MM.1S (cell line): Measurements from ENCODE around the gene CEP85L.

Source experiments
- DNase-seq: peaks from one replicate; pipeline ENCODE4 v3.0.0-alpha.2; 2015
- H2AFZ ChIP-seq: fragments of 300-600 bp; sonication (generic); 2 replicates; pipeline ENCODE4 v1.6.0; 2016; ENCODE audit warnings: antibody characterized with exemption, low read length
- H3F3A ChIP-seq: fragments of 300-600 bp; sonication (generic); 2 replicates; pipeline ENCODE4 v1.6.1; 2016; ENCODE audit warnings: mild to moderate bottlenecking, antibody characterized with exemption, low read length, moderate library complexity, mixed read lengths; ENCODE audit not compliant: insufficient read depth
- H3K27ac ChIP-seq: fragments of 300-600 bp; sonication (generic); 2 replicates; pipeline ENCODE4 v1.5.1; 2016; ENCODE audit warnings: mild to moderate bottlenecking, low read length
- H3K27me3 ChIP-seq: fragments of 300-600 bp; sonication (generic); replicated peaks from 2 replicates; pipeline ENCODE4 v1.6.0; 2016; ENCODE audit warnings: low read length; ENCODE audit not compliant: insufficient read depth
- H3K36me3 ChIP-seq: fragments of 300-600 bp; sonication (generic); replicated peaks from 2 replicates; pipeline ENCODE4 v1.6.1; 2016; ENCODE audit warnings: mild to moderate bottlenecking, low read length, mixed read lengths; ENCODE audit not compliant: insufficient read depth
- H3K4me1 ChIP-seq: fragments of 300-600 bp; sonication (generic); 2 replicates; pipeline ENCODE4 v1.6.1; 2016; ENCODE audit warnings: low read length, mixed read lengths
- H3K4me2 ChIP-seq: fragments of 300-600 bp; sonication (generic); 2 replicates; pipeline ENCODE4 v1.6.0; 2016; ENCODE audit warnings: low read depth, low read length
- H3K4me3 ChIP-seq: fragments of 300-600 bp; sonication (generic); 2 replicates; pipeline ENCODE4 v1.5.1; 2016; ENCODE audit warnings: low read length, mixed read lengths
- H3K79me2 ChIP-seq: fragments of 300-600 bp; sonication (generic); 2 replicates; pipeline ENCODE4 v1.6.1; 2016; ENCODE audit warnings: mixed run types, low read length, mixed read lengths
- H3K9ac ChIP-seq: fragments of 300-600 bp; sonication (generic); 2 replicates; pipeline ENCODE4 v1.6.1; 2016; ENCODE audit warnings: low read length, mixed read lengths
- H3K9me2 ChIP-seq: fragments of 300-600 bp; sonication (generic); replicated peaks from 2 replicates; pipeline ENCODE4 v1.6.1; 2016; ENCODE audit warnings: mild to moderate bottlenecking, low read length, mixed read lengths; ENCODE audit not compliant: insufficient read depth
- H3K9me3 ChIP-seq: fragments of 300-600 bp; sonication (generic); replicated peaks from 2 replicates; pipeline ENCODE4 v1.6.1; 2016; ENCODE audit warnings: mild to moderate bottlenecking, low read length, mixed read lengths; ENCODE audit not compliant: insufficient read depth
- H4K20me1 ChIP-seq: fragments of 300-600 bp; sonication (generic); 2 replicates; pipeline ENCODE4 v1.6.1; 2016; ENCODE audit warnings: mild to moderate bottlenecking, low read length, moderate library complexity, mixed read lengths; ENCODE audit not compliant: insufficient read depth
- CTCF ChIP-seq: fragments of 300-600 bp; sonication (generic); IDR thresholded peaks from 2 replicates; pipeline ENCODE4 v1.5.1; 2016; ENCODE audit warnings: antibody characterized with exemption, low read length, mixed read lengths
- EZH2 ChIP-seq: fragments of 300-600 bp; sonication (generic); optimal IDR thresholded peaks from 2 replicates; pipeline ENCODE3; 2017; ENCODE audit warnings: low read depth, mild to moderate bottlenecking, antibody characterized with exemption, low read length, mixed read lengths
- EZH2phosphoT487 ChIP-seq: fragments of 300-600 bp; sonication (generic); IDR thresholded peaks from 2 replicates; pipeline ENCODE4 v1.6.1; 2018; ENCODE audit warnings: antibody characterized with exemption, low read length

The CEP85L gene

GRCh38 chr6:118500130-118501015 lies 151.0 kb downstream of the CEP85L start:
- no peaks in the 10 kb centered on the region for H4K20me1 ChIP-seq
- no peaks in the 10 kb centered on the region for H3F3A ChIP-seq
- no peak overlapping the region for H3K4me2 ChIP-seq

GRCh38 chr6:118495485-118496280 lies 155.7 kb downstream of the CEP85L start:
- H3K79me2 ChIP-seq: no peaks in the 10 kb centered on the region
- H3K9me2 ChIP-seq: no peaks in the 10 kb centered on the region
- no peak overlapping the region for H3K9ac ChIP-seq
- no peak for DNase-seq
- H3K9me3 ChIP-seq: no peaks in the 10 kb centered on the region
- H3F3A ChIP-seq: no peaks in the 10 kb centered on the region
- H3K4me1 ChIP-seq: no peaks in the 10 kb centered on the region
- TF ChIP-seq CTCF: no peak
- no peak for TF ChIP-seq EZH2
- TF ChIP-seq EZH2phosphoT487: no peak
- no peak overlapping the region for H3K4me3 ChIP-seq
- no peaks in the 10 kb centered on the region for H4K20me1 ChIP-seq
- no peaks in the 10 kb centered on the region for H3K27me3 ChIP-seq
- no peaks in the 10 kb centered on the region for H3K36me3 ChIP-seq
- H3K27ac ChIP-seq: no peak overlapping the region
- no peak overlapping the region for H3K4me2 ChIP-seq
- H2AFZ ChIP-seq: no peak overlapping the region

More at GRCh38 chr6:118500130-118501015, 151.0 kb downstream of the CEP85L start:
- Histone ChIP-seq H3K36me3 (no peaks in the 10 kb centered on the region), H3K27me3 (no peaks in the 10 kb centered on the region), H3K9me3 (no peaks in the 10 kb centered on the region), H2AFZ (no peak overlapping the region), H3K9me2 (no peaks in the 10 kb centered on the region), H3K4me1 (no peaks in the 10 kb centered on the region), H3K27ac (no peak overlapping the region), H3K4me3 (no peak overlapping the region), H3K9ac (no peak overlapping the region), H3K79me2 (no peaks in the 10 kb centered on the region)
- no peak for DNase-seq
- TF ChIP-seq CTCF: no peak
- TF ChIP-seq EZH2: no peak
- no peak for TF ChIP-seq EZH2phosphoT487

- no peaks in the 10 kb centered on the region for H3K27me3 ChIP-seq
- no peak for DNase-seq
- H3K9me3 ChIP-seq: no peaks in the 10 kb centered on the region
- no peaks in the 10 kb centered on the region for H3K36me3 ChIP-seq
- no peak for TF ChIP-seq EZH2phosphoT487
- no peak for TF ChIP-seq EZH2
- no peak for TF ChIP-seq CTCF
- no peak overlapping the region for H3K27ac ChIP-seq
- no peak overlapping the region for H3K4me3 ChIP-seq
- no peaks in the 10 kb centered on the region for H4K20me1 ChIP-seq
- no peak overlapping the region for H3K4me2 ChIP-seq
- no peak overlapping the region for H2AFZ ChIP-seq
- no peaks in the 10 kb centered on the region for H3K4me1 ChIP-seq
- H3K9ac ChIP-seq: no peak overlapping the region
- H3K79me2 ChIP-seq: no peaks in the 10 kb centered on the region
- H3K9me2 ChIP-seq: no peaks in the 10 kb centered on the region
- H3F3A ChIP-seq: no peaks in the 10 kb centered on the region
Observed at GRCh38 chr6:118494091-118494490, 157.3 kb downstream of the CEP85L start.
